RWPE1 (cell line): Measurements from ENCODE around the gene PKD1.
"Not testable (repeated sequence)": the region's sequence is repeated elsewhere in the genome, so short reads cannot be mapped to it uniquely, and the experiment has no call there.

Source experiments
- CTCF ChIA-PET: fragments of 350-600 bp; sonication (Branson Sonifier 250); formaldehyde crosslinking; extraction: SDS; loops from one replicate; lab custom pipeline; 2021; lab: Yijun Ruan, JAX
- POLR2A ChIA-PET: fragments of 400-600 bp; formaldehyde crosslinking; extraction: SDS; loops from one replicate; lab custom pipeline; 2020; ENCODE audit warnings: antibody characterized with exemption; ENCODE audit not compliant: low non-redundant PET; lab: Yijun Ruan, JAX
- DNase-seq: peaks from one replicate; pipeline ENCODE4 v3.0.0; 2012; ENCODE audit warnings: low spot score
- H3K27ac ChIP-seq: fragments of 450-650 bp; 2 replicates; pipeline ENCODE4 v1.5.1; 2017
- CTCF ChIP-seq: fragments of 450-650 bp; conservative IDR thresholded peaks from 2 replicates; pipeline ENCODE4 v1.5.1; 2017; ENCODE audit warnings: low read depth, mild to moderate bottlenecking

Gene PKD1

GRCh38 chr16:2122429-2122828 lies 13.3 kb downstream of the PKD1 start:
- no peak for TF ChIP-seq CTCF
- POLR2A ChIA-PET: no interaction called here
- DNase-seq: no peak
- H3K27ac ChIP-seq: peak overlapping the region; percentile 99
- CTCF ChIA-PET: interaction anchor here (0.5 to 3.2 kb wide), 2 partner anchors 18 to 37 kb away, joined by 3 to 28 read pairs; no protein-coding TSS in a partner anchor

GRCh38 chr16:2121853-2122252 lies 13.8 kb downstream of the PKD1 start:
- ChIA-PET CTCF (interaction anchor here (0.5 to 3.2 kb wide), 4 partner anchors 19 to 36 kb away, joined by 3 to 28 read pairs (median 4); no protein-coding TSS in a partner anchor), POLR2A (no interaction called here)
- peak overlapping the region; percentile 99 for H3K27ac ChIP-seq
- no peak for TF ChIP-seq CTCF
- DNase-seq: no peak

- DNase-seq: peak; percentile 27
- H3K27ac ChIP-seq: peak overlapping the region; percentile 99
- POLR2A ChIA-PET: not testable (repeated sequence)
- CTCF ChIA-PET: interaction anchor here (0.9 to 3.2 kb wide), 4 partner anchors 19 to 34 kb away, joined by 3 to 28 read pairs (median 4); partner anchors contain the start of gene TRAF7
- peak; percentile 56 for TF ChIP-seq CTCF
Measured at GRCh38 chr16:2121325-2121724, 14.4 kb downstream of the PKD1 start.

GRCh38 chr16:2117960-2118722 lies 17.6 kb downstream of the PKD1 start:
- DNase-seq, POLR2A ChIA-PET, H3K27ac ChIP-seq, CTCF ChIA-PET: not testable (repeated sequence)

- CTCF ChIA-PET, DNase-seq, POLR2A ChIA-PET: not testable (repeated sequence)
- H3K27ac ChIP-seq: peak overlapping the region; percentile 61
Measured at GRCh38 chr16:2117341-2117740, 18.4 kb downstream of the PKD1 start.

GRCh38 chr16:2116428-2116827 lies 19.3 kb downstream of the PKD1 start:
- CTCF ChIA-PET, POLR2A ChIA-PET, DNase-seq: not testable (repeated sequence)
- peak overlapping the region; percentile 61 for H3K27ac ChIP-seq

GRCh38 chr16:2115591-2115973 lies 20.1 kb downstream of the PKD1 start:
- CTCF ChIA-PET: no interaction called here
- TF ChIP-seq CTCF: no peak
- POLR2A ChIA-PET: no interaction called here
- no peak for DNase-seq
- no peak overlapping the region for H3K27ac ChIP-seq

GRCh38 chr16:2114885-2115590 lies 20.7 kb downstream of the PKD1 start:
- H3K27ac ChIP-seq, CTCF ChIA-PET, POLR2A ChIA-PET, DNase-seq: not testable (repeated sequence)

- POLR2A ChIA-PET: not testable (repeated sequence)
Measured at GRCh38 chr16:2114225-2114624, 21.5 kb downstream of the PKD1 start.

GRCh38 chr16:2112539-2113106 lies 23.1 kb downstream of the PKD1 start:
- CTCF ChIA-PET, DNase-seq, POLR2A ChIA-PET, H3K27ac ChIP-seq: not testable (repeated sequence)

More at GRCh38 chr16:2114225-2114624, 21.5 kb downstream of the PKD1 start:
- DNase-seq, H3K27ac ChIP-seq, CTCF ChIA-PET: not testable (repeated sequence)

GRCh38 chr16:2111412-2112335 lies 24.0 kb downstream of the PKD1 start:
- POLR2A ChIA-PET, DNase-seq, H3K27ac ChIP-seq: not testable (repeated sequence)
- CTCF ChIA-PET: interaction anchor here (0.6 kb wide), 1 partner anchor 29 kb away, joined by 3 read pairs; no protein-coding TSS in a partner anchor
